NCI-H2227 (cell line): ENCODE measurements around the gene SCAPER.
"Not testable (repeated sequence)": the region's sequence is repeated elsewhere in the genome, so short reads cannot be mapped to it uniquely, and the experiment has no call there.

Source experiments
- DNase-seq: peaks from one replicate; lab custom pipeline; 2025; ENCODE audit not compliant: unreplicated experiment; lab: John Stamatoyannopoulos, UW

Gene SCAPER

DNA sequence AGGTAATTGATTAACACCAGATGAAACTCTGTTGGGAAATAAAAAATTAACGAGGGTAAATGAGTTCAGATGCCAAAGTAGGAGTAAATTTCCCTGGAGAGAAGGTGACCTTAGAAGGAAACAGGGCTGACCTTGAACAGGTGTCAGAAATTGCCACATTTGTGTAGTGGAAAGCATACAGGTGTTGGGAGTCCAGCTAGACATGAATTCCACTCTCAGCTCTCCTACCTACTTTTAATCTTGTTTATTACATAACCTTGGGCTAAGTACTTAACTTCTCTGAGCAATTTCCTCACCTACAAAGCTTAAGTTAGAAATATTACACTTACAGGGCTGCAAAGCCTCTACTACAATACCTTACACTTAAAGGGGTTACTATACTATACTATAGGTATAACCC, 472.5 kb downstream of the SCAPER start:
- no peak for DNase-seq

DNA sequence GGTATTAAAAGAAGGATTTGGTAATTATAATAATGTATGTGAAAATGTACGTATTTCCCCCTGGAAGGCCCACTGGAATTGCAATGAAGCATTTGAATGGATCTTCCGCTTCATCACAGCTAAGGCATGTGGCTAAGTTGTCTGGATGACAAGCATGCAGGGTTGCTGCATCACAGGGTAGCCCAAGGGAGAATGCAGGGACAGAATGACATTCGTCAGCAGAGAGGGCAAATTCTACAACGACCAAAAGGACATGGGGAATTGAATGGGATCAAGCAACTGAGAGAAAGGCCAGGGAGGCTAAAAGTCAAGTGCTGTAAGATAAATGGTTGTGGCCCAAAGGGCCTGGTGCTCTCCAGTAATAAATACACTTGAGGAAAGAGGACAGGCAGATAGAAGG, 473.2 kb downstream of the SCAPER start:
- no peak for DNase-seq

DNA sequence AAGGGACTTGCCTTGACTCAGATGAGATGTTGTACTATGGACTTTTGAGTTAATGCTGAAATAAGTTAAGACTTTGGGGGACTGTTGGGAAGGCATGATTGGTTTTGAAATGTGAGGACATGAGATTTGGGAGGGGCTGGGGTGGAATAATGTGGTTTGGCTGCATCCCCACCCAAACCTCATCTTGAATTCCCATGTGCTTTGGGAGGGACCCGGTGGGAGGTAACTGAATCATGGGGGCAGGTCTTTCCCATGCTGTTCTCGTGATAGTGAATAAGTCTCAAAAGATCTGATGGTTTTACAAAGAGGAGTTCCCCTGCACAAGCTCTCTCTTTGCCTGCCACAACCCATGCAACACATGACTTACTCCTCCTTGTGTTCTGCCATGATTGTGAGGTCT, 474.4 kb downstream of the SCAPER start:
- not testable (repeated sequence) for DNase-seq

- DNase-seq, result no peak
These were observed 475.5 kb downstream of the SCAPER start for GRCh38 chr15:76429661-76430060.

DNA sequence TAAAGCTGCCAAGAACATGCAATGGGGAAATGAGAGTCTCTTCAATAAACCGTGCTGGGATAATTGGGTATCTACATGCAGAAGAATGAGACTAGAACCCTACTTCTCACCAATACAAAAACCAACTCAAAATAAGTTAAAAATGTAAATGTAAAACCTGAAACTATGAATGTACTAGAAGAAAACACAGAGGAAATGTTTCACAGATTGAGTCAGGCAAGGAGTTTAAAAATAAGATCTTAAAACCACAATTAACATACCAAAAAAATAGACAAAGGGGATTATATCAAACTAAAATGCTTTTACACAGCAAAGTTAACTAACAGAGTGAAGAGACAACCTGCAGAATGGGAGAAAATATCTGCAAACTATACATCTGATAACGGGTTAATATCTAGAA, 478.2 kb downstream of the SCAPER start:
- DNase-seq, result no peak

DNA sequence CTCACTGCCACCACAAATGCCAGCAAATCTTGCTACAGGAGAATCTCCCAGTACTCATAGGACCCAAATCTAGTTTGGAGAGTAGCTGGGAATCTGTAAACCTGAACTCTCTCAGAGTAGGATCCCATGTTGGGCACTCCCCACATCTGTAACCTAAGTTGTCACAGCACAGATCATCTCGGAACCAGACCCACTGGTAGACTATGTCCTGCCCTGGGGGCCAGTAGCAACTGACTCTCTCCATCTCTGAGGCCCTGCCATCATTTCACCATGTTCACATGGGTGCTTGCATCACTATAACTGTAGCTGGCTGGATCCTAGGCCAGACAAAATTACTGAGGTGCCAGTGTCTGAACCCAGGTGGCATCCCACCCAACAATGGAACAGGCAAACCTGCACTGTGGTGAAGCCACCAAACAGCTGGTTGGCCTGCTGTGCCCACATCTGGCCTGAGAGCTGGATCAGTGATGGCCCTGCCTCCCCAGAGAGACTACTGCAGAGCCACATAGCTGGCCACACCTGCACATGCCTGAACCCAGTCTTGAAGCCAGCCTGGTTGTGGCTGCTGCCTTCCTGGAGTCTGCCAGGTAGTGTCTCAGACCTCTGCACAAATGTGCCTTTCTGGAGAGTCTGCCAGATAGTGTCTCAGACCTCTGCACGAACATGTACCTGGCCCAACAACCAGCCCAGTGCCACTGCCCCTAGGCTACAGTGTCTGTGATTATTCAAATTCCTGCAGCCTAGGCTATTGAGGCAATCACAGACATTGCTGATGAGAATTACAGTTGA, 486.6 kb downstream of the SCAPER start:
- no peak for DNase-seq

DNA sequence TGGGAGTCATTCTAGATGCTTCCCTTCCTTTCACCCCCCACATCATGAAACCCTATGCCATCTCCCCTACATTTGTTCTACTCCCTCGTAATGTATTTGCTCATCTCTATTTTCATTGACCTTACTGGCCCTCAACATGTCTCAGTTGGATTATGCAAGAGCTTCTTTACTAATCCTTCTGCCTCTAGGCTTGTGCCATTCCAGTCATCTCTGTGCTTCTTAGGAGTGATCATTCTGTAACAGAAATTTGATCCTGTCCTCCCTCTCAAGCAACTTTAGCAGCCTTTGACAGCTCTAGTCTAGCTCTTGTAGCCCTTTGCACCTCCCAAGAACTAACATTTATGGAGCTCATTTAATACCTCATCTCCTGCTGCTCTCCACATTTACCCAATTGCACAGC, 503.9 kb downstream of the SCAPER start:
- no peak for DNase-seq

DNA sequence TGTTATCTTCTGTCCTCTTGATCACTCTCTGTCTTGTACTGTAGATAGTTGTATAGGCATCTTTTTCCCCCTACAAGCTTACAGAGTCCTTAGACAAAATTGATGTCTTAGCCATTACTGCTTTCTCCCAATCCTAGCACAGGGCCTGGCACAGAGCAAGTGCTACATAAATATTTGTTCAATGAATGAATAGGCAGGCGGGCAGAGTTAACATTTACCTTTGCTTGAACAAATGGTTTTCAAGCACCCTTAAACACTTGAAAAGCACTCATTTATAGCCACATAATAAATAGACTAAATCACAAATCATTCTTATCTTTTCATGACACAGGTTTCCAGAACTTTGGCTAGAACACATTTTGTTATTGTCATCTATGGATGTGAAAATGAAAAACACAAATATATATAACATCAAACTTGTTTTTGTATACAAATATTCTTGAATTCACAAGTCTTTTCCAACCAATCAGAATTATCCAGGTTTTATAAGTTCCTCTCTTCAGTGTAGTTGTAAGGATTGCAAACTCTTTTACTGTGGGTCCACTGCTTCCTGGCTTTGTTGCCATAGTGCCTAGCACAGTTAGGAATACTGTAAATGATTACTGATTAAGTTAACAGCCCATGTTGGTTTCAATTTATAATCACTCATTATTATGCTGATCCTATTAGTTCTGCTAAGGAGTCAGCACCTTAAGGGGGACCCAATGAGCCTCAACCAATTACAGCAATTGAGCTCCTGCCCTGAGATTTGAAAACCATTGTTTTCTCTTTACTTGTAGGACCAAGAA, 506.6 kb downstream of the SCAPER start:
- DNase-seq, result no peak

DNA sequence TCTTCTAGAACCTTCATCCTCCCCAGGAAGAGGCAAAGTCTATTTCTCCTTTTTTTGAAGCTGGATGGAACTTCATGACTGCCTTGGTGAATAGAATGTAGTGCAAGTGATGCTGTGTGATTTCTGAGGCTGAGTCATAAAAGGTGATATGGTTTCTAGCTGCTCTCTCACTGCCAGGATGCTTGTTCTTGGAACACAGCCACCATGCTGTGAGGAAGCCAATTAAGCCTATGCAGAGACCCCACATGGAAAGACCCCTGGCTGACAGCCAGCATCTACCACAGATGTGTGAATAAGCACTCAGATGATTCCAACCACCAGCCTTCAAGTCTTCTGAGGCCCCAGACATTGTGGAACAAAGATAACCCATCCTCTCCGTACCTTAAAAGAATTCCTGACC, 511.5 kb downstream of the SCAPER start:
- DNase-seq, result peak; percentile 59

DNA sequence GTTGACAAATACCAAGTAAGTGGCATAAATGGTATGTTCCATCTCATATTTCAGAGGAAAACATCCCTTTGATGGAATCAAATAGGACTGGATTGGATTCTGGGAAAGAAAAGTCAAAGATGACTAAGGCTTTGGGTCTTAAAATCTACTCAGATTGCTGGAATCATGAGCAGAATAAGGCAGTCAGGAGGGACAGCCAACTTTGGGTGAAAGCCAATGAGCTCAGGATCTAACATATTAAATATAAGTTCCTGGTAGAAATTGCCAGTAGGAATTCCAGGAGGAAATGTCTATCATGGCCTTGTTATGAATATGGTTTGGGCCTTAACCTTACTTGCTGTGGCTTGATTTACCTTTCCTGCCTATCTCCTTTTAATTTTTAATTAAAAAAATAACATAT, 513.3 kb downstream of the SCAPER start:
- DNase-seq, result no peak

DNA sequence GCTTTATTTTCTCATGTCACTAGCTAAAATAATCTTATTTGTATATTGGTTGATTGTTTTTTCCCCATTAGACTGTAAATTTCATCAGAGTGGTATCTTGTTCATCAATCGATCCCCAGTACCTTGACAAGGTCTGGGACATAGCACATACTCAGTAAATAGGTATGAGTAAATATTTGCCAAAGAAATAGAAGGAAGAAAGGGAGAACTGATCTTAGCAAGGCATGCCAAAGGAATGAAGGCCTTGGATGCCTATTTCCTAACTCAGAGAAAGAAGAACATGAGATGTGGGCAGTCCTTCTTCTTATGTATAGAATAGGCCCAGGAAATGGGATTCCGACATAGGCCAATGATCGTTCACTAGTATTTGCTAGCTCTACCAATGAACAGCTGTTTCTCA, 513.8 kb downstream of the SCAPER start:
- DNase-seq, result no peak

DNA sequence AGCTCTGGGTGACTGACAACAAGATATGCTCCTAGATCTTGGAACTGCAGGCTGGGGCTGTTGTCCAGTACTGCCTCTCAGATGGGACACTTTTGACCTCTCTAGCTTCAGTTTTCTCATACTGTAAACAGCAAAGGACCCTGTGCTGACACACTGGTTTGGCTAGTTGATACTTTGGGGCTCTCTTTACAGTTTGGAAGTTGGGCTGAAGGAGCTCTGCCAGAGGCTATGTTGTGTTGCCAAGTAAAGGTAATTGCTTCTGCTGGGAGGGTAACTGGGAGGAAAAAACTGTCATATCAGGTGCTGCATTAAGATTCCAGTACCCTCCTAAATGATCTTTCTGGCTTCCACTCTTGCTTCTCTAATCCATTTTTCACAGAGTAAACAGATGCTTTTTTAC, 514.6 kb downstream of the SCAPER start:
- no peak for DNase-seq

GRCh38 chr15:76386926-76387325, 518.2 kb downstream of the SCAPER start:
- no peak for DNase-seq

GRCh38 chr15:76386178-76386577, 519.0 kb downstream of the SCAPER start:
- no peak for DNase-seq

- DNase-seq, result no peak
These were observed 520.7 kb downstream of the SCAPER start for GRCh38 chr15:76384409-76384808.

- no peak for DNase-seq
These were observed 522.0 kb downstream of the SCAPER start for GRCh38 chr15:76382987-76383728.

DNA sequence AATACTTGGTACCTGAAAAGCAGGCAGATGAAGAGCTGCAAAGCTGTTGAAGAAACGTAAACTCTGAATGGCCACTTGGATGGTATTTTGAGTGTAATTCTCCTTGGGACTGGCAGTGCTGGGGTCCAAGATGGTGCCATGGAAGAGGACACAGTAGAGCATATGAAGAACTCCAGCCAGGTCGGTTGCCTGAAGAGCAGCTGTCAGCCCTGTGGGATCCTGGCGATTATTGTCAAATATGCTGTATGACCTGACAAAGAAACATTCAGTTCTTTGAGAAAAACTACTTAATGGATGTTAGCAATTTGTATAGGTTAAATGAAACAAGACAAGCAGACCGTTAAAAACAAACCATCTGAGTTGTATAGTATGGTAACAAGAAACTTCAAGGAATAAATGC, 523.8 kb downstream of the SCAPER start:
- DNase-seq, result no peak

- no peak for DNase-seq
These were observed 524.9 kb downstream of the SCAPER start for GRCh38 chr15:76380249-76380648.

- no peak for DNase-seq
These were observed 526.4 kb downstream of the SCAPER start for GRCh38 chr15:76378691-76379090.

DNA sequence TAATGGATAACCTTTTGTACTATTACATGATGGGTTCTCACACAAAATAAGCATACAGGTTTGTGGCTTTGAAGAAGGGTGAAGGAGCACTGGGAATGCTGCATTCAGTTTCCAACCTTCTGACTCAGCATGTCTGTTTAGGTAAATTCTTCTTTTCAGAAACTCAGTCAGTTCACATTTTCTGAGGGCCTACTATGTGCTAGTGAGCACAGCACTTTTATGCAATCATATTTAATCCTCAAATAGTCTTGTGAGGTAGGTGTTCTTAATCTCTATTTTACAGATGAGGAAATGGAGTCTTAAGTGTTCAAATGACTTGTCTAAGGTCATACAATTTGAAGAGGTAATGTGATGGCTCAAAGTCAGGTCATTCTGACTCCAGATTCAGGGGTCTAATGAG, 527.4 kb downstream of the SCAPER start:
- DNase-seq, result no peak

GRCh38 chr15:76377217-76377616, 527.9 kb downstream of the SCAPER start:
- DNase-seq, result no peak

- DNase-seq, result no peak
These were observed 528.3 kb downstream of the SCAPER start for GRCh38 chr15:76376816-76377215.
